A673 (cell line): ENCODE results near the gene LTO1. TPM values are rescaled to one million over a fixed set of nuclear protein-coding genes. Genes with fewer than 3 reads are reported as not detected.
A peak's percentile ranks its signal among the peaks of the same experiment; 100 is the strongest.
"Not testable (repeated sequence)": the region's sequence is repeated elsewhere in the genome, so short reads cannot be mapped to it uniquely, and the experiment has no call there.

ENCODE experiments used
- BruUV-seq: library from RNA; stranded (reverse); fragments of 400-500 nt; replicated peaks from 2 replicates; lab custom pipeline; 2021; lab: Mats Ljungman, UMichigan
- CTCF ChIA-PET: fragments of 300-600 bp; sonication (Branson Sonifier 250); formaldehyde crosslinking; loops from one replicate; lab custom pipeline; 2022; ENCODE audit warnings: antibody characterized with exemption; lab: Charles Lee
- POLR2A ChIA-PET: fragments of 300-600 bp; sonication (Branson Sonifier 250); formaldehyde crosslinking; loops from one replicate; lab custom pipeline; 2022; ENCODE audit warnings: antibody characterized with exemption; ENCODE audit not compliant: low non-redundant PET; lab: Charles Lee
- DNase-seq: peaks from one replicate; pipeline ENCODE4 v3.0.0-alpha.2; 2015; ENCODE audit warnings: low spot score
- H3K27ac ChIP-seq: fragments of 200-600 bp; sonication (generic); 2 replicates; pipeline ENCODE4 v1.5.1; 2016; ENCODE audit warnings: mixed run types, low read depth, mild to moderate bottlenecking, mixed read lengths, antibody characterized with exemption, low read length; ENCODE audit not compliant: poor library complexity, severe bottlenecking
- H3K27me3 ChIP-seq: fragments of 200-600 bp; sonication (generic); replicated peaks from 2 replicates; pipeline ENCODE4 v1.6.1; 2017; ENCODE audit warnings: mixed run types, low read depth, mild to moderate bottlenecking, mixed read lengths, antibody characterized with exemption, low read length; ENCODE audit not compliant: insufficient read depth, poor library complexity
- H3K36me3 ChIP-seq: fragments of 200-600 bp; sonication (generic); 2 replicates; pipeline ENCODE4 v1.6.1; 2016; ENCODE audit warnings: mixed run types, mild to moderate bottlenecking, mixed read lengths, antibody characterized with exemption, low read length; ENCODE audit not compliant: insufficient read depth, poor library complexity, severe bottlenecking
- H3K4me1 ChIP-seq: fragments of 200-600 bp; sonication (generic); 2 replicates; pipeline ENCODE4 v1.6.1; 2017; ENCODE audit warnings: mixed run types, mild to moderate bottlenecking, mixed read lengths, antibody characterized with exemption, low read length; ENCODE audit not compliant: insufficient read depth, poor library complexity, severe bottlenecking
- H3K4me3 ChIP-seq: fragments of 200-600 bp; sonication (generic); 2 replicates; pipeline ENCODE4 v1.5.1; 2016; ENCODE audit warnings: low read depth, mixed run types, mild to moderate bottlenecking, mixed read lengths, low read length; ENCODE audit not compliant: poor library complexity, severe bottlenecking
- H3K9me3 ChIP-seq: fragments of 200-600 bp; sonication (generic); 2 replicates; pipeline ENCODE4 v1.6.1; 2016; ENCODE audit warnings: mixed run types, low read depth, mild to moderate bottlenecking, mixed read lengths, antibody characterized with exemption, low read length; ENCODE audit not compliant: poor library complexity, severe bottlenecking
- CTCF ChIP-seq: fragments of 300-800, 200-600 bp; sonication (generic); conservative IDR thresholded peaks from 2 replicates; pipeline ENCODE4 v1.5.1; 2017; ENCODE audit warnings: low read depth, mild to moderate bottlenecking, antibody characterized with exemption, low read length, moderate library complexity, mixed read lengths
- EZH2 ChIP-seq: fragments of 200-600 bp; sonication (generic); IDR thresholded peaks from 2 replicates; pipeline ENCODE4 v1.6.1; 2017; ENCODE audit warnings: borderline replicate concordance, low read depth, mild to moderate bottlenecking, mixed read lengths, antibody characterized with exemption, low read length; ENCODE audit not compliant: poor library complexity, severe bottlenecking
- intact Hi-C: fragments of 100-400 bp; cut with micrococcal nuclease; formaldehyde crosslinking; loops from one replicate; pipeline ENCODE4 v1.10.0; 2022; ENCODE audit not compliant: unreplicated experiment
- total RNA-seq: library from RNA; stranded (reverse); gene quantifications from 2 replicates; pipeline ENCODE4 v1.2.3, GENCODE V29; 2021

Gene LTO1
- total RNA-seq, 1 experiment from 2014 or later = 56.0 TPM

DNA sequence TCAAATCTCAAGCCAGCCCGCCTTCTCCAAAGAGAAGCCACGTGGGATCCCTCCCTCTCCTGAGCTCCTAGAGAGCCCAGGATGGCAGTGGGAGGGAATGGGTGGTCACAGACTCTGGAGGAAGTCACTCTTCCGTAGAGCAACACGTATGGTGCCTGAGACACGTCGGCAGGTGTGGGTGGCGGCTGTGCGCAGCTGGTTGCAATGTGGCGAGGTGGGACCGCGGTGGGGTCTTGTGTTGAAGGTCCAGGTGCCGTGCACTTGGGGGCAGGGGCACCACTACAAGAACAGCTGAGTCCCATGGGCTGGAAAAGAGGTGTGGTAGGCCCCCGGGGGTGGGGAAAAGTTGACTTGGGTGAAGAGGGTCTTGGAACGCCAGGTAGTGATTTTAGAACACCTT is 47.6 kb downstream of the LTO1 start:
- CTCF ChIA-PET = no interaction called here

GRCh38 chr11:69625476-69625875 is 49.7 kb downstream of the LTO1 start:
- no peaks in the 10 kb centered on the region for H3K27me3 ChIP-seq
- H3K4me3 ChIP-seq = no peak overlapping the region
- peak overlapping the region; percentile 100 for H3K27ac ChIP-seq
- CTCF ChIA-PET = no interaction called here
- TF ChIP-seq EZH2 = no peak
- TF ChIP-seq CTCF = no peak
- H3K4me1 ChIP-seq = peaks cover 63% of the 10 kb centered on the region
- peaks cover 24% of the 10 kb centered on the region for H3K9me3 ChIP-seq
- intact Hi-C loops = no loop called here
- H3K36me3 ChIP-seq = no peaks in the 10 kb centered on the region
- DNase-seq = no peak
- POLR2A ChIA-PET = no interaction called here
- BruUV-seq = no TSS peak

More for the DNA sequence above, 47.6 kb downstream of the LTO1 start:
- no TSS peak for BruUV-seq
- Histone ChIP-seq H3K4me3 (no peak overlapping the region), H3K4me1 (peaks cover 47% of the 10 kb centered on the region), H3K9me3 (peaks cover 24% of the 10 kb centered on the region), H3K27ac (peak overlapping the region; percentile 69), H3K36me3 (no peaks in the 10 kb centered on the region), H3K27me3 (no peaks in the 10 kb centered on the region)
- DNase-seq = no peak
- TF ChIP-seq CTCF = no peak
- no peak for TF ChIP-seq EZH2
- intact Hi-C loops = no loop called here
- POLR2A ChIA-PET = interaction anchor here (0.6 kb wide), 1 partner anchor 9 kb away, joined by 4 read pairs; no protein-coding TSS in a partner anchor

DNA sequence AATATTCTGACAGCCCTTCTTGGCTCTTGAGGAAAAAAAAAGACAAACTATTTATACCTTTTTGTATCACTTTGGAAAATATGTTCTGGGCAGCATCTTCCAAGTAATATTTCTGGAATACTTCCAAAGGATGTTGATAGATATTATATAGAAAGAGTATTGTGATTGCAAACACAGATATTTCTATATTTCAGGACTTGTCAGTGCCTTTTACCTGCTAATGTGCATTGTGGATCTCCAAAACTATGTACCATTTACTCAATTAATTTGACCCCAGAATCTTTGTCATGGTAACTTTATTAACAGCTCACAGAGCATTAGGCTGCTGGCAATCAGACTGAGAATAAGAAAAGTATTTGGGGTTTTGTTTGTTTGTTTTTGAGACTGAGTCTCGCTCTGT is 50.9 kb downstream of the LTO1 start:
- no peak for TF ChIP-seq EZH2
- no peak for TF ChIP-seq CTCF
- BruUV-seq = no TSS peak
- ChIA-PET CTCF (no interaction called here), POLR2A (interaction anchor here (1.0 kb wide), 1 partner anchor 12 kb away, joined by 4 read pairs; no protein-coding TSS in a partner anchor)
- peaks cover 75% of the 10 kb centered on the region for H3K4me1 ChIP-seq
- H3K27me3 ChIP-seq = no peaks in the 10 kb centered on the region
- no peak overlapping the region for H3K4me3 ChIP-seq
- no peaks in the 10 kb centered on the region for H3K36me3 ChIP-seq
- intact Hi-C loops = loop anchor here (5.0 kb wide), 1 partner anchor 643 kb away; no protein-coding TSS in a partner anchor
- H3K9me3 ChIP-seq = peaks cover 13% of the 10 kb centered on the region
- H3K27ac ChIP-seq = peak overlapping the region; percentile 100
- no peak for DNase-seq

- not testable (repeated sequence) for H3K36me3 ChIP-seq, BruUV-seq, H3K27me3 ChIP-seq, H3K4me3 ChIP-seq, H3K9me3 ChIP-seq
- peak; percentile 99 for DNase-seq
- Histone ChIP-seq H3K27ac (peak overlapping the region; percentile 100), H3K4me1 (peaks cover 73% of the 10 kb centered on the region)
- CTCF ChIA-PET = interaction anchor here (0.6 to 2.9 kb wide), 6 partner anchors 17 to 521 kb away, joined by 3 to 17 read pairs (median 4); no protein-coding TSS in a partner anchor
- intact Hi-C loops = loop anchor here (1.0 to 5.0 kb wide), 5 partner anchors 17 to 645 kb away; no protein-coding TSS in a partner anchor
- POLR2A ChIA-PET = interaction anchor here (0.6 to 2.4 kb wide), 7 partner anchors 9 to 521 kb away, joined by 4 to 13 read pairs (median 5); no protein-coding TSS in a partner anchor
These were observed 53.0 kb downstream of the LTO1 start for GRCh38 chr11:69622097-69622681.
